VCaP (cell line): ENCODE data around the gene EMC1.

Experiments used
- H3K27ac ChIP-seq: fragments of 450-650 bp; 2 replicates; pipeline ENCODE4 v1.5.1; 2017
- CTCF ChIP-seq: fragments of 450-650 bp; conservative IDR thresholded peaks from 2 replicates; pipeline ENCODE4 v1.5.1; 2017; ENCODE audit warnings: mild to moderate bottlenecking, moderate library complexity

EMC1 gene

GRCh38 chr1:19198820-19199219 lies 52.5 kb downstream of the EMC1 start:
- H3K27ac ChIP-seq = peak overlapping the region; percentile 57
- TF ChIP-seq CTCF = no peak

- H3K27ac ChIP-seq = no peak overlapping the region
- TF ChIP-seq CTCF = no peak
Observed at GRCh38 chr1:19197845-19198244, 53.5 kb downstream of the EMC1 start.

- TF ChIP-seq CTCF = no peak
- H3K27ac ChIP-seq = no peak overlapping the region
Observed at GRCh38 chr1:19196331-19196730, 55.0 kb downstream of the EMC1 start.

GRCh38 chr1:19193004-19193403 lies 58.3 kb downstream of the EMC1 start:
- no peak for TF ChIP-seq CTCF
- H3K27ac ChIP-seq = peak overlapping the region; percentile 96

GRCh38 chr1:19191811-19192210 lies 59.5 kb downstream of the EMC1 start:
- H3K27ac ChIP-seq = peak overlapping the region; percentile 96
- TF ChIP-seq CTCF = no peak

GRCh38 chr1:19190468-19190867 lies 60.9 kb downstream of the EMC1 start:
- H3K27ac ChIP-seq = peak overlapping the region; percentile 96
- TF ChIP-seq CTCF = no peak

- no peak for TF ChIP-seq CTCF
- H3K27ac ChIP-seq = peak overlapping the region; percentile 96
Observed at GRCh38 chr1:19189270-19189669, 62.1 kb downstream of the EMC1 start.

GRCh38 chr1:19187852-19188251 lies 63.5 kb downstream of the EMC1 start:
- peak overlapping the region; percentile 96 for H3K27ac ChIP-seq
- no peak for TF ChIP-seq CTCF
